ENCODE data around the gene NUB1.

Gene NUB1

DNA sequence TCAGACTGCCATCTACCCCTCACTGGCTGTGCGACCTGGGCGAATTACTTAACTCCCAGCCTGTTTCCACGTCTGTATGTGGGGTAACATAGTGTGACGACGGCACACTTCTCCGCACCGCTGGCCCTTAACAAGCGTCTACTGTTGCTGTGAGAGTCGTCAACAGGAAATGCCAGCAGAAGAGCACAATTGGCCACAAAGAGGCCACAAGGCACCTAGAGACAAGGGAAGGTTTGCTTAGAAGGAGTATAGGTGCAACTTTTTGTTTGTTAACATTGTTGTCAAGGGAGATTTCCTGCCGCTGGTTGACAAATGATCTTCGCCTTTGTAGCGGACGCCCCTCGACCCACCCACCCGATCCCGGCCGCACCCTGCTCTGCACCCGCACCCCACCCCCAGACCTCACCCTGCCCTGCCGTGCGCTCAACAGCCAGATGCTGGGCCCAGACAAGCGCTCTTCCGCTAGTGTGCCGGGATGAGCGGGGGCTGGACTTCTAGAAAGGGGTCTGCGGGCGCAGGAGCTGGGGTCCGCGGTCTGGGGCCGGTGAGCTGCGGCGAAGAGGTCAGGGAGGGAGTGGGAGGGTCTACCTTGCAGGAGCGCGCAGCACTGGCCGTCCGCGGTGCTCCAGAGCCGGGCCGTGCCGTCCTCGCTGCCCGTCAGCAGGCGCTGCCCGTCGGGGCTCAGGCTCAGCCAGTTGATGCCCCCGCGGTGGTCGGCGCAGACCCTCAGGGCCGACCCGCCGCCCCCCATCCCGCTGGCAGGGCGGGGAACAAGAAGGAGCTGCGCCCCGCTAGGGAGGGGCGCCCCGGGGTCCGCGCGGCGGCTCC is 67.4 kb downstream of the NUB1 start:
- DNase-seq: peak; percentile 10 to 65 (median 48)

DNA sequence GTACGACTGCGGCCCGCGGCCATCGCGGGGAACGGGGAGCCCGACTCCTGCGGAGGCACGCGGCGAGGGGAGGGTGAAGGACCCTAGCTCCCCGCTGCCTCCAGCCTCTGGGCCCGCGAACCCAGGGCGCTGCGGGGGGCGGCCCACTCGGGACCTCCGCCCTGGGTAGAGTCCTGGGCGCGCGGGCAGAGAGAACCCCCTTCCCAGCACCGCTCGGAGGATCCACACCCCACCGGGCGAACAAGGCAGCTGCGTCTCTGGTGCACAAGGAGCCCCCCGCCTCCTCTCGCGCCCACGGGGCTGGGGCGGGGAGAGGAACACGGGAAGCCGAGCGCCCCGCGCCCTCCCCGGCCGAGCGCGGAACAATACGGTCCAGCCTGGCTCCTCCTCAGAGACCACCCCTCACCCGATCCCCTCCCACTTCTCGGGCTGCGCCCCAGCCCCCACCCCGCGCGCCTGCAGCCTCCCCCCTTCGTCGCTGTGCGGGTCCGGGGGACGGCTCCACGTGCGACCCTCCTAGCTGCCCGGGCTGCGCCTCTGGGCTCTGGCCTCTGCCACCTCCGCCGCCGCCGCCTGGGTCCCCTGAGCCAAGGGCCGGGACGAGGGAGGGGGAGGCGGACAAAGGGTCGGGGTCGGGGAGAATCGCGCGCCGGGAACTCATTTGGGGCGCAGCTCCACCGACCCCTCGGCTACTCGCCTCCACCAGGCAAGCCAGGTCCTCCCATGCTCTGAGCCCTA is 68.2 kb downstream of the NUB1 start, which contains the start of gene WDR86:
WDR86 (minus strand) TSS at position 372 of the 738 bp plus-strand sequence. CDS start 449 bp downstream, outside the sequence.
- DNase-seq: peak in 2 of 6 experiments; percentile 30 to 51

DNA sequence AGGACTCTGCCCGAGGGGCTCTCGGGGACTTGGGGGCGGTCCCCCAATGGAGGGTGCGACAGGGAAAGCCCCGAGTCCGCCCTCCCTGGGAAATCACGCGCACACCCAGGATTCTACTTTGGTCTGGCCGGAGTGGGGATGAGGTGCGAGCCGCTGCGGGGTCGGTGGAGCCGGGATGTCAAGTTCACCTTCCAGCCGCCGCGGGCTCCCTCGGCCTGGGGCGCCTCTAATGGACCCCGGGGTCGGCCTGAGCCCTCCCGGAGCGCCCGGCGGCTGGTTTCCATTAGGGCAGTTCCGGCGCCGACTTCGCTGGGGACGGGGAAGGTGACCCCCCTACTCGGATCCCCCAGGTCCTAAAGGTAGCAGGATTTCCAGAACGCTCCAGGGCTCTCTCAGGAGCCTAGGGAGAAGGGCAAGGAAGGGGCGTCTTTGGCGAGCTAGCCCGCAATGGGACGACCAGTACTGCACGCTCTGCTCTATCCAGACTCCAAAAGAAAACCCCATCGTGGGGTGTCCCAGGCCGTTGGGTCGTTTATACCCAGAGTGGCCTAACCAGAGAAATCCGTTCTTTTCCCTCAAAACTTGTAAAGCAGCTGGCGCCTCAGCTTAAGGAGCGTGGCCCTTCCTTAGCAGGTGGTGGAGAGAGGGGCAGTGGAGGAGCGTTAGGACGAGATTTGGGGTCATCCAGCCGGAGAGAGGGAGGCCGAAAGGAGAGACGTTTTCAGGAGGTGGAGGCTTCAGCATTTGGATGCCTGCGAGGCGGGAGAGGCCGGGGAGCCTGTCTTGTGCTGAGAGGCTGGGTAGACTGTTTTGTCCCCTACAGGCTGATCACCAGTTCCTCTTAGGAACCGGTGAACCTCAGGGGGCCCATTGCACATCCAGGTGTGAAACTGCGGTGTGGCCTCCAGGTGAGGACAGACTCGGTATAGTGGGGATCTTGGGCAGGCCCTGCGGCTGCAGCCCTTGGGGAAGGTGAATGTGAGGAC is 69.1 kb downstream of the NUB1 start:
- peak in 1 of 6 experiments; percentile 47 for DNase-seq

DNA sequence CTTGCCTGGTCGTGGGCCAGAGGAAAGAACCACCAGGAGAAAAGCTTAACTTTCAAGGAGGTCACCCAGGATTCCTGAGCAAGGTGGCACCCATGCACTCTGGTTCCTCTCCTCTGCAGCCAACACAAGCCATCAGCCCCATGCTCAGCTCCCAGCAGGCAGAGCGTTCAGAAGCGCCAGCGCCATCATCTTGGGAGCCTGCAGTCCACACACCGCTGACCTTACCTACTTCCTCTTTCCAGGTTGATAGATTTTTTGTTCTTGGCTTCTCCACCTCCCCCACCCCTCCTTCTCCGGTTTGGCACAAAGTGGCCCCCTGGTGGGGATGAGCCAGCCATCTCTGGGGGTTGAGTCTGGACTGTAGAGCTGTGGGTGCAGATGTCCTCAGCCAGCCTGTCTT is 69.9 kb downstream of the NUB1 start:
- no peak for DNase-seq

DNA sequence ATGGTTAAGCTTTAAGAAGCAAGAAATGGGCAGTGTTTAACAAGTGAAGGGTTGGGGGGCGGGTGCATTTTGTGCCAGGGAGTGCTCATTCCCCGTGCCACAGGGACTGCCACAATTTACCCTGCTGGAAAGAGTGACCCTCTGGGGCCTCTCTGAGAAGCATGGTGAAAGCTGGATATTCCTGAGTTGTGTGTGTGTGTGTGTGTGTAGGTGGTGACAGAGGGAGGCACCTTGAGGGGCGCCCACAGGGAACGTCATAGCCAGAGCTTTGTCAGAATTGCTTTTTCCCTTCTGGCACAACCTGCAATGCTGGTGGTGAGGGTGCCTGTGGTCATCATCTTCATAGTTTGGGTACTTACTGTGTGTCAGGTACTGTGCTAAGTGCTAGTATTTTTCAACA is 70.7 kb downstream of the NUB1 start:
- DNase-seq: no peak

DNA sequence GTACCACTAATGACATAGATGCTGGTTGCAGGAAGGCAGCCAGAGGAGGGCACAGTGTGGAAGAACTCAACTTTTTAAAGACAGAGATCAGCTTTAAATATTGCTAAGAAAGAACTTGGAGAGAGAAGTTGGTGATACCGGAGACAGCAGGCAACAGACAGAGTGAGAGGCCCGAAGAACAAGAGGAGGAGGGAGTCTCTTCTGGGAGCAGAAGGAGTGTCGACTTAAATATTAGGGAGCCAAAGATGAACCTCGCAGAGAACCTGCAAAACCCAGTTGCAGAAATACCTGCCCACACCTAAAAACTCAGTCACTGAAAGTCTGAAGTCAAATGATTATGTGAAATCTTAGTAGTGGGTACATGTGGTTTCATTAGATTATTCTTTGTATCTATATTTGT is 71.6 kb downstream of the NUB1 start:
- DNase-seq: no peak

DNA sequence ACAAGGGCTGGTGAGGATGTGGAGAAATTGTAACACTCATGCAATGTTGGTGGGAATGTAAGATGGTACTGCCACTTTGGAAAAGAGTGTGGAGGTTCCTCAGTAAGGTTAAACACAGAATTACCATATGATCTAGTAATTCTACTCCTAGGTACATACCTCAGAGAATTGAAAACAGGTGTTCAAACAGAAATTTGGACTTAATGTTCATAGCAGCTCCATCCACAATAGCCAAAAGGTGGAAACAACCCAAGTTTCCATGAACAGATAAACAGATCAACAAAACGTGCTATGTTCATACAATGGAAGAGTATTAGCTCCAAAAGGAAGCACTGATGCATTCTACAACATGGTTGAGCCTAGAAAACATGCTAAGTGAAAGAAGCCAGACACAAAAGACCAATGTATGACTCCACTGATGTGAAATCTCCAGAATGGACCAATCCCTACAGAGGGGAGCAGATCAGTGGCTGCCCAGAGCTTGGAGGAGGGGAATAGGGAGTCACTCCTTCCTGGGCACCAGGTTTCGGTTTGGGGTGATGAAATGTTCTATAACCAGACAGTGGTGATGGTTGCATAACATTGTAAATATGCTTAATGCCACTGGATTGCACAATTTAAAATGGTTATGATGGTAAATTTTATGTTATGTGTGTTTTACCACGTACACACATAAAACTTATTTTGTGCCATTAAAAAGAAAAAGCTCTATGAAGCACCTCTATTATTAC is 73.9 kb downstream of the NUB1 start:
- DNase-seq: no peak

DNA sequence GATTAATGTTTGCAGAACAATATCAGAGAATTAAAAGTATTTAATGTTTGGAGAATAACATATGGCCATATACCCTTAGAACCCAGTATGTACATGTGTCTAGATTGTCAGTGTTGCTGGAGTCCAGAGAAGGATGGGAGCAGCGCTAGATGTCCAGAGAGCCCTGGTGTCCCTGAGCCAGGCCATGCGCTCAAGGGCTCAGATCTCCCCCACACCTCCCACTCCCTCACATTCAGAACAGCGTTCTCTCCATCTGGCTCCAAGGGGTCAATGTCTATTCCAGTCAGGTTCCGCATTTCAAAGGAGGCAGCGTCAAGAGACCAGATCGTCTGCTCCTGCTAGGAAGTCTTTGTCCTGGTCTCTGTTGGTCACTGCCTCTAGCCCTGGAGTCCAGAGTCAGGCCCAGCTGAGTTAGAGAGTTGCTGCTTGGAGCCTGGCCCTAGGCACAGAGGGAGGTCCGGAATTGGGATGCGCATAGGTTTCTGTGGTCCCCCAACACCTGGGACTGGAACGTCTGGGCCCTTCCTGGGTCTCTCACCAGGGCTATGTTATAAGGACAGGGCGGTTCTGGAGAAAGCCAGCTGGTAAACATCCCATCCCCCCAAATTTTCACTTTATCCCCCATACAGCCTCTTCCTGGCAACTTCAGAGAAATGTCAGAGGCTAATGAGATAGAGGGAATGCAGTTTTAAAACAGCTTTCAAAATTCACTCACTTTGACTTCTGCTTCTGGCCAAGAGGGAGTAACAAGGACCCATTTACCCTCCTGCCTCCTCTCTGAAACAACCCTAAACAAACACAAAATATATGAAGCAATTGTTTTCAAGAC is 74.7 kb downstream of the NUB1 start:
- DNase-seq: no peak

DNA sequence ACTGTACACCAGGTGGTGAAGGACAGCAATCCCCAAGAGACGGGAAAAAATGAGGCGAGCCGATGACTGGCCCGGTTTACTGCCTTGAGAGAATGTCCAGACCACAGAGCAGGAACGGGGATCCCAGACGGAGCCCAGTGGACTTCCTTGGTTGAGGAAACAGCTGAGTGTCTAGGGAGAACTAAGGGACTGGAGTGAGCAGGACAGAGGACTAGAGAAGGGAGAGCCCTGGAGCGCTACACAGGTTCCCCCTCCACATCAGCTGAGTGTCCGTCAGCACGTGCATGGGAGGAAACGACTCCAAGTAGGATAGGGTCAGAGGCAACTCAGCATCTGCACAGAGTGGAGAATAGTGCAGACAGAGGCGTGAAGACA is 75.3 kb downstream of the NUB1 start:
- no peak for DNase-seq

DNA sequence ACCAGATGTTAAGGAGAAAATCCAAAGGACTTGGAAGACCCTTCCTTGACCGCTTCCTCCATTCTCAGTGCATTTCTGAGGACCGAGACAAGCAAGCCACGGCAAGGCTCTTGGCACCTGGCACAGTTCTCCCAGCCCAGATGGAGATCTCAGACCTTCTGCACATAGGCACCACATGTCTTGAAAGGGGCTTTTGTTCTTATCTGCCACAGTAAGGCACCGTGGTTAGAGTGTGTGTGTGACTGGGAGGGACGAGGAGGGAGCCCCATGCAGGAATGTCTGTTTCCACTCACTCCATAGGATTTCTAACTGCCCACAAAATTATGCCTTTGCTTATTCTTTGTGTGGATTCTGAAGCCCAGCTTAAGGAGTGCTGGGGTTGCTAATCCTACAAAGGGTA is 78.5 kb downstream of the NUB1 start:
- DNase-seq: no peak

DNA sequence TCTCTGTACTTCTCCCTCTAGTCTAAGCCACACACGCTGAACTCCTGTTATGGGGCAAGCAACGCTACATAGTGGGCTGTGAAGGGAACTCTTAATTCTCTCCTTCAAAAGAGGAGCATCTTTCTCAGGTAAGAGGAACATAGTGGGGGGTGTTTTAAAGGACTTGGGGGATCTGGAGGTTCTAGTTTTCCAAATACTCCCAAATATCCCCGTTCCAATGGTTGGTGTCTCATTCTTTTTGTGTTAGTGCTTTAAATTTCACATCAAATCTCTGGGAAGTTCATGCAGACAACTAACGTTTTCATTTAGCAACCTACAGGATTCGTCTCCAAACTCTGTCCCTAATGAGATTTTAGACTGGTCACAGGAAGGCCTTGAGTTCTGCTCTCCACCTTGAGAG is 80.6 kb downstream of the NUB1 start:
- DNase-seq: no peak

DNA sequence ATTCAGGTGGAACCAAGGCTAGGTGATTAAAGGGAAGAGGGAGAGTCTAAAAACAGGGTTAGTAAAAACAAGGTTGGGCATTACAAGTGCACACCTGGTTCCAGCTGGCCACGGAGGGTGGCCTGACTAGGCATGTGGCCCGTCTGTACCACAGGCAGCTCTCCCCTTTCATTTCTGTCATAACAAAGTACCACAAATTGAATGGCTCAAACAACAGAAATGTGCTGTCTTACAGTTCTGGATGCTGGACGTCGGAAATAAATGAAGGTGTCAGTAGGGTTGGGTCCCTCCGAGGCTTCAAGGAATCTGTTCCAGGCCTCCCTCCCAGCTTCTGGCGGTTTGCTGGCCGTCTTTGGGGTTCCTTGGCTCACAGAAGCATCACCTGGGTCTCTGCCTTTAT is 81.6 kb downstream of the NUB1 start:
- no peak for DNase-seq

DNA sequence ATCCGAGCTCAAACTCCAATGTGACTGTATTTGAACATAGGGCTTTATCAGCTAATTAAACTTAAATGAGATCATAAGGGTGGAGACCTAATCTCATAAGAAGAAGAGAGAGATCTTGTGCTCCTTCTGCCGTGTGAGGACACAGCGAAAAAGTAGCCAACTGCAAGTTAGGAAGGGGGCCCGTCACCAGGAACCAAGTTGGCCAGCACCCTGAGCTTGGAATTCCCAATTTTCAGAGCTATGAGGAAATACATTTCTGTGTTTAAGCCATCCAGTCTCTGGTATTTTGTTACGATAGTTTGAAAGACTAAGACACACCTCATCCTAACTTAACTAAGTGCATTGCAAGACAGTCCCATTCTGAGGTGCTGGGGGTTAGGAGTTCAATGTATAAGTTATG is 82.3 kb downstream of the NUB1 start:
- DNase-seq: no peak

DNA sequence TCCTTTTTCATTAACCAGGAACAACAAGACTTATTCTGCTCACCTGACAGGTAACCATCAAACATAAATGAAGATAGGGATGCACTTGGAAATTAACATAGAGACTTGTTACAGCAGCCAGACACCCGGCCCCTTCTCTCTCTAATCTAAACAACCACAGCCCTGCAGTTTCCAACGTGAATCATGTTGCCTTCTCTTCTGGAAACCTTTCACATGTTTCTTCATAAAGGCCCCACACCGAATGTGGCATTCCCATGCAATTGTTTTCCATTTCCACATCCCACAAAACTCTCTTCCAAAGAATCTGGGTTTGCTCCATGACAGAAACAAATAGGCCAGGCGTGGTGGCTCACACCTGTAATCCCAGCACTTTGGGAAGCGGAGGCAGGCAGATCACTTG is 83.2 kb downstream of the NUB1 start:
- DNase-seq: no peak

DNA sequence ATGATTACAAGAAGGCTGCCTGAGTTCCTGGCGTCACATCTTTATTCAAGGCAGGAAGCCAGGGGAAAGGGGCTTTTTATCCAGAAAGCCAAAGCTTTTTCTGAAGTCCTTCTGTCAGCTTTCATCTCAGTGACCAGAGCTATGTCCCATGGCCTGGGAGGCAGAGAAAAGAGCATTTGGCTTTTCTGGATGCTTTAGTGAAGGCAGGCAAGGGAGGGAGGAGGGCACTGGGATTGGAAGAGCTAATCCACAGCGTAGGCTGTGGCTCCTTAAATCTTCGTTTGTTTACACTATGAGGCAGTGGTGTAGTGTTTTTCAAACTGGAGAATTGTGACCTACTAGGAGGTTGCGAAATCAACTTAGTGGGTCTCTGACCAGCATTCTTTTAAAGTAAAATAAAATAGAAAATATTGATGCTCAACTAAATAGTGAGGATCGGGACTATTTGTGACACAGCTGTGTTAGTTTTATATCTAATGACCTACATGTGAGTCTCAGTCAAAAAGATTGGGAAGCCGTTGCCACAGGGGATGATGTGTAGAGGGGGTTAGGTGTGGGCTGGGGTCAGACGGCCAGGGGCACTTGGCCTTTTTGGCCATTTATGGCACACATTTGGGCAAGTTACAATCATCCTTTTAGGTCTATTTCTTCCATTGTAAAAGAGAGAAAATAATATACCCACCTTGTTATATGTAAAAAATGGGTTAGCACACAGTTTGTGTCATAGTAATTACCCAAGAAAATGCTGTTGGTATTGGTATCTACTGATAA is 84.2 kb downstream of the NUB1 start:
- DNase-seq: no peak

DNA sequence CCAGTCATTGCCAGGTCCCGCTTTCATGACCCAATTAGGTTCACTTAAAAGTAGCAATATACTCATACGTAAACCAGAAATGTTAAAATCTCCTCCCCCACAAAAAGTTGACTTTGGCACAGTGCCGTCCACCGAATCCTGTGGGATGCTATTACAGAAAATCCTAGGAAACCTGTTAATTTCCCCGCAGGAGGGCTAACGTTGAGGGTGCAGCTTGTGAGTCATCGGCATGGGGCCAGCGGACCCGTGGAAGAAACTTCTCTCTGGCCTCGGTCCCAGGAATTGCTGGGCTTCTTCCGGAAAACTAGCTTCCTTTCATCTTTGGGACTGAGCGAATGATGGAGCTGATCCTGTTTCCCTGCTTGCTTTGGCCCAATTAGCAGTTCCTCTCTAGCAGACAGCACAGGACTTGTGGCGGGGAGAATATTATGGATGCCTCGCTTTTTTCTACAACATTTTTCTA is 84.9 kb downstream of the NUB1 start:
- DNase-seq: no peak

DNA sequence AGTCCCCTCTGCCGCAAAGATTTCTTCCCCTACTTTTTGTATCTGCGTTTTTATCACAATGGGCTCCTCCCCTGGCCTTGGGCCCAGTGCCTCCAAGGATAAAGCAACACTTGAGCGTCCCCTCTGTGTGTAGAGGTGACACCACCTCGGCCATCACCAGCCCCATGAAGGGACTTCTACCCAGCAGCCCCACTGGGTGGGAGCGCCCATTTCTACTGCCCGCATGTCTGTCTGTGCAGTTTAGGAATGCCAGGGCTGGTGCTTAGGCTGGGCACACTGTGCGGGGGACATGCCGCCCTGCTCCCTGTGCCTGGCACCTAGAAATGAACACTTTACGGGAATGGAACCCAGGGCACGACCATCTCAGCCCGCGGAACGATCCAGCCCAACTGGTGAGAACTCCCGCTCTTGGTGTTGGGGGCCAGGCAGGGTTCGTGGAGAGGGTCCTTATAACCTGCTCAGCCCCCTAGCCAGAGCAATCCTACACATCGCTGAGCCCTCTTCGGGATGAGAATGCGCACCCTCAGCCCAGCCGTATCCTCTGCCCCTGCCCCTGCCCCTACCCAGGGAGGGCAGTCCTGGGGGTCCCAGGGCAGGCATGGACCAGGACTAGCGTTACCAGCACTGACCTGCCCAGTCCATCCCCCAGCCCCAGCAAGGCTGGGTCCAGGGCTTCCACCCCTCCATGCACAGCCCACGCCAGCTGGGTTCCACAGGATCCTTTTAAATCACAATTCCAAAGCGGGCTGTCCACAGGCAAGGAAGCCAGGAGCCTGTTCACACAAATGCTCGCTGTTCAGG is 85.5 kb downstream of the NUB1 start:
- DNase-seq: no peak

DNA sequence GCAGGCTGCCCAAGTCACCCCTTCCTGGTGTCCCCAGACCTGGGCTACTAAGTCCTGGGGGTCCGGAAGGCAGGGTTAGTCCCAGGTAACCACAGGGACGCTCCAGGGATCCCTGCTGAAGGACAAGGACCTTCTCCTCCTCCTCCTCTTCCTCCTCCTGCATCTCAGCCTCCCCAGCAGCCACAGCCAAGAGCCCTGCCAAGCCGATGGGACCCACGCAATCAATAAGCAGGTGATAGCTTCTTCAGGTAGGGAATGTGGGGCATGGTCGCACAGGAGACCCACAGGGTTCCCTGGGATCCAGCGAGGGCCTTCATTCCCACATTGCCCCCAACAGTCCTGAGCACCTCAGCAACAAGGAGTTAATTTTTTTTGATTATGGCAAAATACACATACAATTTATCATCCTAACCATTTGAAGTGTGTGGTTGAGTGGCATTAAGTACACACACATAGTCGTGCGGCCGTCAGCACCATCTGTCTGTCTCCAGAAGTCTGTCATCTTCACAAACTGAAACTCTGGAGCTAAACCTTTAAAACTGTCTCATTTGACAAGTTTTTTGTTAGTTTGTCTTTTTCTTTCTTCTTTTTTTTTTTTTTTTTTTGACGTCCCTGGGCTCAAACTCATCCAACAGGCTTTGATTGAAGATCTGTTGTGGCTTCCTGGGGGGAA is 86.2 kb downstream of the NUB1 start:
- DNase-seq: peak in 2 of 6 experiments; percentile 14 to 37
